ENCODE results near the gene ADCY9.

ADCY9 gene

DNA sequence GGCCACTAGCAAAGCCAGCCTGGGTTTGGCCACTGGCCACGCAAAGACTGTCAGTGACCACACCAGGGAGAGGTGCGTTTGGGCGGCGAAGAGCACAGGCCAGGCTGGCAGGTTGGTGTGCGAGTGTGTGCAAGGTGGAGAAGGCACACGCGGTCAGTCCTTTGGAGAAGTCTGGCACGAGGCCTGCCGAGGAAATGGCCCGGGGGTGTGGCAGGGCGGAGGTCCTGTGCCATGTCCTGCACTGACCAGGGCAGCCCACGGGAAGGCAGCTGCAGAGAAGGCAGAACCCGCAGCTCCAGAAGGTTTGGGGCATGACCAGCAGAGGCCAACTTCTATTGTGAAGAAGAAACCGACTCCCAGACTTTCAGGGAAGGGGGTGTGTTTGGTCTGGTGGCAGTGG lies 90.8 kb downstream of the ADCY9 start:
- DNase-seq = no peak

DNA sequence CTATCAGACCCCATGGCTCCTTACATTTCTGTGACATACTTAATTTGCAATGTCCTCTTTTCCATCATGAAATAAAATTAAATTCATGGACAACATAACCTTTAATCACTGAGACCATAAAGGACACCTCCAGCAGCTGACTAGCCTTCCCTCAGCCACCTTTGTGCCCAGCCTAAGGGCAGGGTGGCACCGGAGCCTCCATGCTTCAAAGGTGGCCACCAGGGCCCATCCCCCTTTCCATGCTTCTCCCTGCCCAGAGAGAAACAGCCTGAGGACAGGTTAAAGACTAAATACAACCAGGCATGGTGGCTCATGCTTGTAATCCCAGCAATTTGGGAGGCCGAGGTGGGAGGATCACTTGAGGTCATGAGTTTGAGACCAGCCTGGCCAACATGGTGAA lies 94.3 kb downstream of the ADCY9 start:
- DNase-seq = no peak

DNA sequence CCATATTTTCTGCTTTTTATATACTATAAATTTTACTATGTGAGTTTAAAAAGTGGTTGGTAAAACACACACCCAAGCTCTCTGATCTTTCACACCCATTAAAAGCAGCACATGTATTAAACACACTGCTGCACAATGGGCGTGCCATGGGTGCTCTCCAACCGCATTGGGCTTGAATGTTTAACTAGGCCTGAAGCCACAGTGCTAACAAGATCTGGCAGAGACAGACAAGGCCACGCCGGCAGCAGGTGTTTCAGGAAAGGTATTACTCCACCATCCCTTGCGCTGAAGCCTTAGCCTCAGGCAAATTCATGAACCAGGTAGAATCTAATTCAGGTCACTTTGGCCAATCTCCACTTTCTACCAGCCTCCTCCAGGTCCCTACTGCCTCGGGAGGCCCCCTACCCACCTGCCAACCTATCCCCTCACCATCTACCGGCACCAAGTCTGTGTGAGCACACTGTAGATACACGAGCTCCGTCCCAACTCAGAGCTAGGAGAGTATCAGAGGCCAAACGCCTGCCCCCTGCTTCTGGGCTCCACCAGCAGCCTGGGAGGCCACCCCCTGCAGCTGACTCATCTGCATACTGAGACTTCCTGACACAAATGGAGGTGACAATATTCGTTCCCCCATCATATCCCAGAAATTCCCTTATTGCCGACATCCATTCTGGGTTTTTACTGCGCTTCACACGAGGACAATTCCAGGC lies 95.0 kb downstream of the ADCY9 start:
- DNase-seq = no peak

DNA sequence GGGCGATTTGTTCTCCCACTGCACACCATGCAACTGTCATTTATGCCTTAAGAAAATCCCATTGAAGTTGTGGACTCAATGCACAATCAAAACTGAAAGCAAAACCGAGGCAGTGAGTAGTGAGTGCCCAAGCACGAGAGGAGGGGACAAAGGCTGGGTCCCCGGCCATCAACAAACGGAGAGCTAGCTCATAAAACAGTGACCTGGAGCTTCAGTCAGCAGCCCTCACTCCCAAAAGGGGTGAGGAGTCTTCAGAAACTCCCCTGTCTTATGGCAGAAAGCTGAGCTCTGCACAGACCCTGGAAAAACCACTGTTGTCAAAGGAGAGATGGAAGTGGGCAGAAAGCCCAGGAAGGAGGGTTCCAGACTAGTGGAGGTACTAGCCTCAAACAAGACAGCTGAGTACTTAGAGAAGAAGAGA lies 96.9 kb downstream of the ADCY9 start:
- no peak for DNase-seq

DNA sequence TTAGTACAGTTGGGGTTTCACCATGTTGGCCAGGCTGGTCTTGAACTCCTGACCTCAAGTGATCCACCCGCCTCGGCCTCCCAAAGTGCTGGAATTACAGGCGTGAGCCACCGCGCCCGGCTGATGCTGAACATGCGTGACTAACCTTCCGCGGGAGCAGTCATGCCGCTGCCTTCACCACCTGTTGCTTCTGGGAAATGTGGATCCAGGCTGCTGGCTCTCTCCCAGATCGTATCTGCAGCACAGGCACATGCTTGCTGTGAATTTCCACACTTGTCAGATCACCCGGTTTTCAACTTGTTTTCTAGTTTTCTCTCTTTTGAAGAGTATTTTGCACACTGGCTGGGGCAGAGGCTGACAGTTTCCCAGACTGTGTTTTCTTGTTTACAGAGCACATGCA lies 97.9 kb downstream of the ADCY9 start:
- no peak for DNase-seq

DNA sequence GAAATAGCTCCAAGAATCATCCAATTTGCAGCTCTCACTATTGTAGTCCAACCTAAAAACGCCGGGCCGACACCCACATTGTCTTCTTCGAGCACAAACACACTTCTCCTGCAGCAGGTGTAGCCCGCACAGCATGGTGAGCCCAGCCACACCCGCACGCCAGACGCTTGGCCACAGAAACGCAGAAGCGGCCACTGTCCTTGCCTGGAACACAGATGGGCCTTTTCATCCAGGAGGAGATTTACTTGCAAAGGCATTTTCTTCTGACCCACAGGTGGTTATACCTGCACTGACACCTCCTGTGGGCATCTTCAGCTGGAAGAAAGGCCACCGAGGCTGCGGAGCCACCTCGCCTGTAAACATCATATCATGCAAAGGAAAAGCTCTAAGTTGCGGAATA lies 98.4 kb downstream of the ADCY9 start:
- DNase-seq = no peak

DNA sequence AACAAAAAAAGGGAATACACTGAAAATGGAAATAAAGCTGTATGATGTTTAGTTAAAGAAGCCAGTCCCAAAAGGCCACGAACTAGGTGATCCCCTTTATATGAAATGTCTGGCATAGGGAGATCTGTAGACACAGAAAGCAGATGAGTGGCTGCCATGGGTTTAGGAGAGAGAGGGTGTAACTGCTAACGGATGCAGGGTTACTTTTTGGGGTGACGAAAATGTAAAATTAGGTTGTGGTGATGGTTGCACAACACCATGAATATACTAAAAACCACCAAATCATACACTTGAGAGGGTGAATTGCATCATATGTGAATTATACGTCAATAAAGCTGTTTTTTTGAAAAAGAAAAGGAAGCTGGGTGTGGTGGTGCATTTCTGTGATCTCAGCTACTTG lies 99.6 kb downstream of the ADCY9 start:
- no peak for DNase-seq

DNA sequence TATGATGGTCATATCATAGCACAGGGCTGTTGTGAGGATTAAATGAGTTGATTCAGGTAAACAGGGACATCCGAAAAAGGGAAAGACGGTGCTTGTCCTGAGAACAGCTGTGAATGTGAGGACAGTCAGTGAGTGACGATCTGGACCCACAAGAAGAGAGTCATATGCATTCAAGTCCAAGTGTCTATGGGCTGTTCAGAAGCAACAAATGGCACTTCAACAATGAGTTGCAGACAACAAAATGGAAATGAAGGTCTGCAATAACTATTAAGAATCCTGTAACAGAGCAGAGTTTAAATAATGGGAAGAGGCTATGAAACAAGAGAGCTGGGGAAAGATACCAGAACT lies 100.3 kb downstream of the ADCY9 start:
- DNase-seq = no peak

DNA sequence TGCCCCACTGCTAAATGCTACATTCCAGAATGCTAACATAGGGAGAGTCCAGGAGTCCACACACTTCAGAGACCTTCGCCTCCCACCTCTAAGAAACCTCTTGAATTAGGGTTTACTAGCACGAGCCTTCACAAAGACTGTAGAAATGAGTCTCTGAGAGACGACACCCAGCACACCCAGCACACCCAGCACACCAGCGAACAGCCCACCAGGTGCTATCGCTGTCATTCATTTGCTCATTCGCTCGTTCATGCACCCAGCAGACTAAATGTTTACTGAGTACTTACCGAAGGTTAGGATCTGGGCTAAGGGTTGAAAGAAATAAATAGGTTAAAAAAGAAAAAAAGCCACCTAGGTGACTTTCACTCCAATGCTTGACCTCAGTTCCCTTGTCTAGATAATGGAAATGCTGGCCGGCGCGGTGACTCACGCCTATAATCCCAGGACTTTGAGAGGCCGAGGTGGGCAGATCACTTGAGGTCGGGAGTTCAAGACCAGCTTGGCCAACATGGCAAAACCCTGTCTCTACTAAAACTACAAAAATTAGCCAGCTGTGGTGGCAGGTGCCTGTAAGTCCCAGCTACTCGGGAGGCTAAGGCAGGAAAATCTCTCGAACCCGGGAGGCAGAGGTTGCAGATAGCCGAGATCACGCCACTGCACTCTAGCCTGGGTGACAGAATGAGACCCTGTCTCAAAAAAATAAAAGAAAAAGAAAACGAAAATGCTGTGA lies 100.8 kb downstream of the ADCY9 start:
- DNase-seq = no peak

DNA sequence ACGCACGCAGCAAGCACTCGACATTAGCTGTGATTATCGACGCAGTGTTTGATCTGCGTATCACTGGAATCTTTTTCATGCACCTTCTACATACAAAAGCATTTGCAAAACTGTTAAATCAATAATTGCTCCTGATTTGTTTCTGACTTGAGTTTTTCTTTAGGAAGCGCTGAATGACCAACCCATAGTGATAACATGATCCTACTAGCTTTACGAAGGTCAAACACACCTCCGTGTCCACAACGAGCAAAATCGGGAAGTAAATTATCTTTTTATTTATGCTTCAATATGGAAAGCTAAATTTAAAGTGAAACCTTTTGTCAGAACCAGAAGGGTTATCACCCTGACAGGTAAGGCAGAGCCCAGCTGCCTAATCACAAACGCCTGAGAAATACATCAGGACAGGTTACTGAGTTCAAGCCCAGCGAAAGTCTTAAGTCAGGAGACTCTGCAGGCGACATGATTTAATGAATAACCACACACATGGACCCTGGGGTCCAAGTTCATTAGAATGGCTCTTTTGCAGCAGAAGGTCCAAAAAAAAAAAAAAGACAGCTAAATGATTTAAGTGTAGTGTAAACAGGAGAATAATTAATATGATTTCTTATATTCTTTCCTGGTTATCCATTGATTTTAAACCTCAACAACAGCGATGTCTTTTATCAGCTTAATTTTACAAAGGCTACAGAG lies 104.2 kb downstream of the ADCY9 start:
- DNase-seq = no peak

DNA sequence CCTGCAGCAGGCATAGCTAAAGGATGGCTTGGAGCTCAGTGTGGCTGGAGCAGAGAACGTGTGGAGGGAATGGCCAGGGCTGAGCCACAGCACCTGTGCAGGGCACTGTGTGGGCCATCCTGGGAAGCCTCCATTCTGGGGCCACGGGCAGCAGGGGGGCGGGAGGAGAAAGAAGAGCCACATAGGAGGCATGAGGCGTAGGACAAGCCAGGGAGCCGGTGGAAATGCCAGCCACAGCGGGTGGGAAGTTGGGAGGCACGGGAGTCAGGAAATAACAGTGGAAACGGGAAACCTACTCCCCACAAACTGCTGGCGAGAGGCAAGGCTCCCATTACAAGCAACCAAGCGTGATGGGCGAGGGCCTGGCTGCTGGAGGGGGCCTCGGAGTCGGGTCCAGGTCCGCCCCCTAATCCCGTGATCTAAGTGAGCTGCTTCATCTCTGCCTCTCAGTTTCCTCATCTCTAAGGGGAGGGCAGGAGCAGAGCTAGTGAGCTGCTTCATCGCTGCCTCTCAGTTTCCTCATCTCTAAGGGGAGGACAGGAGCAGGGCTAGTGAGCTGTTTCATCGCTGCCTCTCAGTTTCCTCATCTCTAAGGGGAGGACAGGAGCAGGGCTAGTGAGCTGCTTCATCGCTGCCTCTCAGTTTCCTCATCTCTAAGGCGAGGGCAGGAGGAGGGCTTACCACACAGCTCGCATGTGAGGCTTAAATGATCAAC lies 104.9 kb downstream of the ADCY9 start:
- DNase-seq = no peak

DNA sequence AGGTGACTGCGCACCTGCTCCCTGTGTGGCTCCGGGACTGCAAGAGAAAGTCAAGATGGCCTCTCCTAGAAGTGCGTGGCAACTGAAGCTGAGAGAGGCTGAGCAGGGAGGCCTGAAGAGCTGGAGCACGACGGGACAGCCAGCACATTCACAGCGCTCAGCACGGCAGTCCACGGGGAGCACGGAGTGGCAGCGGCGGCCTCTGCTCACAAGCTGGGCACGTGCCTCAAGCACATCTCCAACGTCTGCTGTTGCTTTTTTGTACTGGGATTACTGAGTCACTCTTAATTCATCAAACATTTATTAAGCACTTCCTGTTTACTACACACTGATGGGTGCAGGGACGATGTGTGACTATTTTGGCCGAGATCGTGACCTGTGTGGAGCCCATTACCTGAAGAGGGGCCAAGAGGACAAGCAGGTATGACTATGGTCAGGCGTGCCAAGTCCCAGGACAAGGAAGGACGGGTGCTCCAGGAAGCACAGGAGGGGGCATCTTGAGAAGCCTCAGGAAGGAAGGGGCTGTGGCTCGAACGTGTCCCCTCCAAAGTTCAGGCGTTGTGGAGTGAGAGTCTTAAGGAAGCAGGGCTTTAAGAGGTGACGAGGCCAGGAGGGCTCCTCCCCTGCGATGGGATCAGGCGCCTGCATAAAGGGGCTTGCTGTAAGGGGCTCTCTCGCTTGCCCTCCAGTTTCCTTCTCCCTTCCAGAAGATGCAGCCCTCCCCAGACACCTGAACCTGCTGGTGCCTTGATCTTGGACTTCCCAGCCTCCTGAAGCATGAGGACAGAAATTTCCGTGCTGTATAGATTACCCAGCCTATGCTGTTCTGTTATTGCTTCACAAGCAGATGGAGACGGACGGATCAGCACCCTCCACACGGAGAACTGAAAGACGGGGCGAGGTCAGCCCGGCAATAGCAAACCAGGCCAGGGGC lies 105.8 kb downstream of the ADCY9 start:
- DNase-seq = no peak

DNA sequence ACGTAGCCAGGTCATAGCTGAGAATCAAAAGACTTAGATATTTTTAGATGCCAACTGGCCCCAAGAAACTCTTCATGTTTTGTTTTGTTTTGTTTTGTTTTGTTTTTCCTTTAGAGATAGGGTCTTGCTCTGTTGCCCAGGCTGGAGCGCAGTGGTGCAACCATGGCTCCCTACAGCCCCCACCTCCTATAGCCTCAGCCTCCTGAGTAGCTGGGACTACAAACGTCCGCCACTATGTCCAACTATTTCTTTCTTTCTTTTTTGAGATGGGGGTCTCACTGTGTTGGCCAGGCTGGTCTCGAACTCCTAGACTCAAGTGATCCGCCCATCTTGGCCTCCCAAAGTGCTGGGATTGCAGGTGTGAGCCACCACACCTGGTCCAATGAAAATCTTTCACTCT lies 107.1 kb downstream of the ADCY9 start:
- DNase-seq = no peak

DNA sequence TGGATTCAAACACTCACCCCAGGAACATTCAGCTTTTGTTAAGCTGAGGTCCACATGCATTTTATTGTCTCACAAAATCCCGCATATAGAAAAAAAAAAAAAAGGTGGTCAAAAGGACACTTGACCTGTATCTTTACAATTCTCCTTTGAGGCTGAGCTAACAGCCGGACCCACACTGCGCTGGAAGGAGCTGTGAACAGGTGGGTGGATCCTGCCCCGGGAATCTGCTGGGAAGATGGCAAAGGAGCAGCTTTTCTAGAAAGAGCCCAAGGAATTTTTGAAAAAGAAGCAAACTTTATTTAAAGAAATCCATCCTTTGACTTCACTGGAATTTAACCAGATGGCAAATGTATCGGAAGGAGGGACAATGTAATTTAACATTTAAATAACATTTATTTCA lies 108.1 kb downstream of the ADCY9 start:
- DNase-seq = no peak

DNA sequence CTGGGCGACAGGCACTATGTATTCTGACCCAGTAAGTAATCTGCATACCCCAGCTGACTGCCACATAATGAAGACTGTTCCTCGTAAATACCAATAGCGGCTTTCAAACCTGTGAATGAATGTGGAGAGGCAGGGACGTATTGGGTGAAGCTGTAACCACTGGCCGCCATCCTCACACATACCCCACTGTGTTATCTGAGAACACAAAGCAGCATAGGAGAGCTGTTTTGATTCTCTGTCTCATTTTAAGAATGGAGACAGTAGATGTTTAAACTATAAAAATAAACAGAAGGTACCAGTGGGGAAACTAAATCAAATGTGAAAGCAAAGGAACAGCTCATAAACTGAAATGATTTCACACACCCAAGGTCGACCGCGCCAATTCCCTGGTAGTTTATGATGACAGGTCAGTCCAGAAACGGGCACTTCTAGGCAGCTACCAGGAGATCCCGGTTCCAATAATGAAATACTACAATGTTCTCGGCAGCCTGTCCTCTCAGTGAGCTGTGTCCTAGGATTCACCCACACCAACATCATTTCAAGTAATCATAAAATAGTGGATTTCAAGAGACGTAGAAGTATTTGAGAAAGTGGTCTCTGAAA lies 109.7 kb downstream of the ADCY9 start:
- DNase-seq = no peak

DNA sequence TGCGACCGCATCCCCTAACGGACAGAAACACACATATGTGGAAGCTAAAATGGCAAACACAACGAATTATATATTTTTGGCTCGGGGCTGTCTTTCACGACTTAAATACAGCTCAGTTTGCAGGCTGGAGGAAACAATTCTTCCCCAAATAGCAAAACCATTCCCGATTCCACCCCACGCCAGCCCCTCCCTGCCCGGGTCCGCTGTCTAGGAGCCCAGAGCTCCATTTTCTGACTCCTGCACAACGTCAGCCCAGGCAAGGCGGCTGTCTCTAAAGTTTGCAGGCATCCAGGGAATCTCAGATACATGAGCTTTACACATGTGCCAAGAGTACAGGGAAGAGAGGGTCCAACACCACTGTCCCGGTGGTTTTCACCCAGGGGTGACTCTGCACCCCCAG lies 110.5 kb downstream of the ADCY9 start:
- no peak for DNase-seq

DNA sequence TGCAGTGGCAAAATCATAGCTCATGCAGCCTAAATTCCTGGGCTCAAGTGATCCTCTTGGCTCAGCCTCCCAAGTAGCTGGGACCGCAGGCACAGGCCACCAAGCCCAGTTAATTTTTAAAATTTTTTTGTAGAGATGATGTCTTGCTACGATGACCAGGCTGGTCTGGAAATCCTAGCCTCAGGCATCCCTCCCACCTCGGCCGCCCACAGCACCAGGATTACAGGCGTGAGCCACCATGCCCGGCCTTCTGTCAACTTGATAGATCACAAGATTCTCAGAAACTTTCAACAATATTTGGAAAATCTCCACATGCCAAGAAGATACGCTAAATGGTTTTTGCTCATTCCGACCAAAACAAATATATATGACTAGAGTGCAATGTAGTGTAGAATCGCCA lies 111.0 kb downstream of the ADCY9 start:
- DNase-seq = no peak

DNA sequence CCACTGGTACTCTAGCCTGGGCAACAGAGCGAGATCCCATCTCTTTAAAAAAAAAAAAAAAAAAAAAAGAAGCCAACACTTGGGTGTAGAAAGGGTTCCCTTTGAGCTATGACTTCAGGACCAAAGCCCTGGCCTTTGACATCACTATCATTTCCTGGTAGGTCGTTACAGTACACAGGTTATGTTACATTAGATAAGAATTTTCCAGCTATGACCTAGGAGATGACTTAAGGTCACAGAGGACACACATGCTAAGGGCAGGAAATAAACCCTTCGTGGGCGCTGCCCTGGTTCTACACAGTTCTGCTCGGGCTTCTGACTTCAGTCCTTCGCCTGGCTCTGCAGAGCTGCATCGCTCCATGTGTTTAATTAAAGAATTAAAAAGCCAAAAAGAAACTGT lies 112.0 kb downstream of the ADCY9 start:
- no peak for DNase-seq

DNA sequence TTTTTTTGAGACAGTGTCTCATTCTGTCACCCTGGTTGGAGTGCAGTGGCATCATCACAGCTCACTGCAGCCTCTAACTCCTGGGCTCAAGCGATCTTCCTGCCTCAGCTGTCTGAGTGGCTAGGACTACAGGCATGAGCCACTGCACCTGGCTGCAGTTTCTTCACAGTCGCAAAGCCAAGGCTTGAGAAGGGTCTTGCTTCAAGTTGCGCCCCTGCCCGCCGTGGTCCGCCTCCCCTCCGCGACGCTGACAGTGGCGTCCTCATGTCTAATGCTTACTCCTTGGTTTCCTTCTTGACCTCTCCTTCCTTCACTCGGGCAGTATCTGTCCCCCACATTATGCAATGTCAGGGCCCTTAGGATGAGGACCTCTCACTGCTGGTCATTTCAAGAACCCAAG lies 112.7 kb downstream of the ADCY9 start:
- DNase-seq = no peak

DNA sequence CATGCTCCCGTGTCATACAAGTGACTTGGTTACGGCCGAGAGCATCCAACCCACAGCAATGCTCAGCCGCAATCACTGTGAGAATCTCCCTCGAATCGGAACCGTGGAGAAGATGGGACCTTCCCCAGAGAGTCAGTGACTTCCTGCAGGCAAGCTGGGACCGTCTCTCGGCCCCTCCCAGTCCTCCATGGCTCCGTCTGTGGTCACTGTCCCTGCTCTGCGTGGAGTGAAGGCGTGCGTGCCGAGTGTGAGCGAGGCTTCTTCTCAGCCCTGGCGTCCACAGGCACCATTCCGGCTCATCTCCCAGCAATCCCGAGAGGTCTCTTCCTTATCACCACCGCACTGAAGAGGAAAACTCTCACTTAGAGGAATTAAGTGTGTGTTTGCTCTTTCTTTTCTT lies 113.1 kb downstream of the ADCY9 start:
- DNase-seq = no peak

DNA sequence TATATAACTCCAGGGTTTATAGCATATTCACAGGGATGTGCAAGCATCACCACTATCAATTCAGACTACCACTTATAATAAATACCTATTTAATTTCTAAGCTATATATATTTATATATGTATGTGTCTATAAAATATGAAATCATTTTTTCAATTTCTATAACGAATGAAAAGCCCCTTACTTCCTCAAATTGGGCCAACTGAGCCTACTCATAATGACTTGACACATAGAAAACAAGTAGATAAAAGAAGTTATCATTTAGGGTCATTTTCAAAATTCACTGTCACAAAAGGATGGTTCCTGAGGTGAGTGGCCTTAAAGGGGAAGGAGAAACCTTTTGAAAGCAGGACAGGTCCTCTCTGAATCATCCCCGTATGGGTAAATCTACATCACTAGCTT lies 114.1 kb downstream of the ADCY9 start:
- no peak for DNase-seq

All from NCI-H2227 treated with DMSO at 0.1 percent for 48 hours (cell line).